ENCODE data around the gene IFT122.

IFT122 gene

DNA sequence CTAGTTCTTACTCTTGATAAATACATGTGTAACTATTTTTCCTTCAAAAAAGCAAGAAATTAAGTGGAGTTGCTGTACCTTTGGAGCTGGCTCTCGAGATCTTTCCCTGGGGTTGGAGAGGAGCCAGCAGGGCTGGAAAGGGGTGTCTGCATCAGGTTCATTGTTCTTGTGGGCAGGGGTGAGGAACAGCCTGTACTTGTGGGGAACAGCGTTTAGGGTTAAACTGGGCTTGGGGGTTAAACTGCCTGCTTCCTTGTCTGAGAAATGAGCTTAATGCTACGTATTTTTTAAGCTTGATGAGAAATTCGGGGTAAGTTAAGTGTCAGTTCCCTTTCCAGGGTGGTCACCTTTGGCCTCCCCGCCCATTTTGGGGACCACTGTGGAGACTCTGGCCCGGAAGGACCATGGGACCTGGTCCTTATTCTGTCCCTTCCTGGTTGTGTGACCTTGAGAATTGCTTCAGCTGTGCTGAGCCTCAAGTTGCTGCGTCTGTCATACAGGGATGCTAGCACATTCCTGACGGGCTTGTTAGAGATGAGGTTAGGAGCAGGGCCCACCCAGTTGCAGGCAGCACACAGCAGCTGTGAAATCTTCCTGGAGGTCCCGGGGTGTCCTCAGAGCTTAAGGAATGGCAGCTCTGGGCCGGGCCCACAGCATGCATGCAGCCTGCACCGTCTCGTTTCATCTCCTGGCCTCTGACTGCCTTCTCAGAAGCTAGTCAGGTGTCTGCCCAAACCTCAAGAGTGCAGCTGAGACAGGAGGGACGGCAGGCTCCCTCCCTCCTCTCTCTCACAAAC, 114.5 kb downstream of the IFT122 start:
- no peak overlapping the region for H4K12ac ChIP-seq (ENCODE audit: low read depth, low read length)
- H3K23ac ChIP-seq (ENCODE audit: low read length), result no peak overlapping the region
- WGBS (ENCODE audit: extremely low coverage, insufficient coverage, insufficient read length), result no CpG with 5 or more reads among the region's 13 CpGs
- no peaks in the 10 kb centered on the region for H3K79me2 ChIP-seq (ENCODE audit: control insufficient read depth, insufficient read depth, low read length, poor library complexity)
- H2BK12ac ChIP-seq (ENCODE audit: low read length), result no peak overlapping the region
- H3K14ac ChIP-seq (ENCODE audit: low read length), result no peak overlapping the region
- no peak overlapping the region for H4K8ac ChIP-seq (ENCODE audit: low read depth, low read length)
- H2AK5ac ChIP-seq (ENCODE audit: low read length), result no peak overlapping the region
- no peaks in the 10 kb centered on the region for H3K27me3 ChIP-seq (ENCODE audit: insufficient read depth, low read length)
- H3K4me2 ChIP-seq (ENCODE audit: low read length), result no peak overlapping the region
- H2AFZ ChIP-seq (ENCODE audit: insufficient read depth, low read length, poor library complexity), result no peak overlapping the region
- H3K27ac ChIP-seq (ENCODE audit: low read depth, low read length), result no peak overlapping the region
- H3K79me1 ChIP-seq (ENCODE audit: low read length), result peaks cover 3% of the 10 kb centered on the region
- H3K9me3 ChIP-seq (ENCODE audit: insufficient read depth, low read depth, low read length), result no peaks in the 10 kb centered on the region
- H2BK5ac ChIP-seq (ENCODE audit: low read depth, low read length, poor library complexity), result no peak overlapping the region
- H3K4ac ChIP-seq (ENCODE audit: low read depth, low read length), result no peak overlapping the region
- no peak overlapping the region for H3K4me3 ChIP-seq (ENCODE audit: low read depth, low read length)
- no peak for DNase-seq
- no peak overlapping the region for H2BK120ac ChIP-seq (ENCODE audit: insufficient read depth, low read length, poor library complexity)
- no peak overlapping the region for H4K91ac ChIP-seq (ENCODE audit: low read depth, low read length)
- H3K9ac ChIP-seq (ENCODE audit: low read length), result no peak overlapping the region
- H3K4me1 ChIP-seq (ENCODE audit: control insufficient read depth in 1 of 2, insufficient read depth in 2 of 2, low read length in 2 of 2), result peaks cover 6 to 13% of the 10 kb centered on the region in 2 experiments
- H3K18ac ChIP-seq (ENCODE audit: low read length), result no peak overlapping the region
- peaks cover 47 to 48% of the 10 kb centered on the region in 2 experiments for H3K36me3 ChIP-seq (ENCODE audit: control insufficient read depth in 1 of 2, insufficient read depth in 2 of 2, low read length in 2 of 2)

DNA sequence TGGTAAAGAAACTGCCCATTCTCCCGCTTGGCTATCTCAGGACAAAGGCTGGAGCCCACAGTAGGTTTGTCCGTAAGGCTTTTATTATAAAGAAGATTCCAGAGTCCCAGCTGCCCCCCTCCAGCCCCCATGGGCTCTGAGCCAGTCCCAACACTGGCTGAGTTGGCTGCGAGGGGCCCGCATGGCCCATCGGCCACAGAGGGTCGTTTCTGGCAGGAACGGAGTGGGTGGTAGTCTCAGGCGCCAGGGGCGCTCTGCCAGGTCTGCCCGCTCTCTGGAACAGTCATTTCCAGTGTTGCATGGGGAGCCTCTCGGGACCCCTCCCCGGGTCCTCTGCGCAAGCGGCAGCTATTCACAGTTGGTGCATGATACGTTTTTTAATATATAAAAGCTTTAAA, 115.1 kb downstream of the IFT122 start:
- no peak overlapping the region for H4K8ac ChIP-seq (ENCODE audit: low read depth, low read length)
- H3K4me3 ChIP-seq (ENCODE audit: low read depth, low read length), result no peak overlapping the region
- DNase-seq, result no peak
- no peak overlapping the region for H3K4ac ChIP-seq (ENCODE audit: low read depth, low read length)
- no peak overlapping the region for H3K27ac ChIP-seq (ENCODE audit: low read depth, low read length)
- no peak overlapping the region for H3K9ac ChIP-seq (ENCODE audit: low read length)
- H3K18ac ChIP-seq (ENCODE audit: low read length), result no peak overlapping the region
- no CpG with 5 or more reads among the region's 15 CpGs for WGBS (ENCODE audit: extremely low coverage, insufficient coverage, insufficient read length)
- no peak overlapping the region for H3K23ac ChIP-seq (ENCODE audit: low read length)
- no peak overlapping the region for H2BK12ac ChIP-seq (ENCODE audit: low read length)
- H3K4me2 ChIP-seq (ENCODE audit: low read length), result no peak overlapping the region
- H3K36me3 ChIP-seq (ENCODE audit: control insufficient read depth in 1 of 2, insufficient read depth in 2 of 2, low read length in 2 of 2), result peaks cover 53 to 54% of the 10 kb centered on the region in 2 experiments
- no peaks in the 10 kb centered on the region for H3K79me1 ChIP-seq (ENCODE audit: low read length)
- H3K27me3 ChIP-seq (ENCODE audit: insufficient read depth, low read length), result no peaks in the 10 kb centered on the region
- H2BK120ac ChIP-seq (ENCODE audit: insufficient read depth, low read length, poor library complexity), result no peak overlapping the region
- no peak overlapping the region for H2BK5ac ChIP-seq (ENCODE audit: low read depth, low read length, poor library complexity)
- H3K79me2 ChIP-seq (ENCODE audit: control insufficient read depth, insufficient read depth, low read length, poor library complexity), result no peaks in the 10 kb centered on the region
- peaks cover 3 to 9% of the 10 kb centered on the region in 2 experiments for H3K4me1 ChIP-seq (ENCODE audit: control insufficient read depth in 1 of 2, insufficient read depth in 2 of 2, low read length in 2 of 2)
- H2AK5ac ChIP-seq (ENCODE audit: low read length), result no peak overlapping the region
- H3K9me3 ChIP-seq (ENCODE audit: insufficient read depth, low read depth, low read length), result no peaks in the 10 kb centered on the region
- no peak overlapping the region for H4K91ac ChIP-seq (ENCODE audit: low read depth, low read length)
- H3K14ac ChIP-seq (ENCODE audit: low read length), result no peak overlapping the region
- H4K12ac ChIP-seq (ENCODE audit: low read depth, low read length), result no peak overlapping the region
- H2AFZ ChIP-seq (ENCODE audit: insufficient read depth, low read length, poor library complexity), result no peak overlapping the region

DNA sequence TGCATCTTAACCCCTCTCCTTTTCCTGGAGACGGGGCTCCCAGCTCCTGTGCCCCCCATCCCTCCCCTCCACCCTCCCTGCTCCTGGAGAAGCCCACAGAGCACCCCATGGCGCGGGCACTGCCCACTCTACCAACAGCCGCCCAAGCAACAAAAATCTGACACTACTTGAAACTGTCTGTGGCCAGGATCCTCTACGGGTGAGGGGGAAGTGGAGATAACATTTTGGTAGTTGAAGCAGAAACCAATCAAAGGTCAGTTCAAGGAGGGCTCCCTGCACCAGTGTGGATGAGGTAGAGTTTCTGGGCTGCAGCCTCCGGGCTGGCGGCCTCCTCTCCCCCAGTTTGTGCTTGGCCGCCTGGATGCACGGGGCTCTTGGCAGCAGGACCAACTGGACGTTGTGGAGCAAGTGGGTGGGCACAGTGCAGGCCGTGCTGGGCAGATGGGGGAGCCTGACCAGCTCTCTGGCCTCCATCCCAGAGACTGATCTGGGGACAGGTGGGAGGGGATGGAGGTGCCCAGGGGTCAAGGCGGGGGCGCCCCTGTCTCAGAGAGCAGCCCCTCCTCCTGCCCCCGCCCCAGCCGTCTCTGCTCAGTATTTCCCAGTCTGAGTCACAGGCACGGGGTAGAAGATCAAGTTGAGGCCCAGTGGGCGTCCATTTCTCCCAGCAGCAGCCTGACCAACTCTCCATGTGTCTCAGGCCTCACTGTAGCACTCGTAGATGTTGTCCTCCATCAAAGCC, 115.8 kb downstream of the IFT122 start:
- Histone ChIP-seq H2BK12ac (ENCODE audit: low read length) (no peak overlapping the region), H3K4me2 (ENCODE audit: low read length) (no peak overlapping the region), H3K79me2 (ENCODE audit: control insufficient read depth, insufficient read depth, low read length, poor library complexity) (no peaks in the 10 kb centered on the region), H2AFZ (ENCODE audit: insufficient read depth, low read length, poor library complexity) (no peak overlapping the region), H3K27me3 (ENCODE audit: insufficient read depth, low read length) (no peaks in the 10 kb centered on the region), H2BK120ac (ENCODE audit: insufficient read depth, low read length, poor library complexity) (no peak overlapping the region), H3K79me1 (ENCODE audit: low read length) (no peaks in the 10 kb centered on the region), H2BK5ac (ENCODE audit: low read depth, low read length, poor library complexity) (no peak overlapping the region), H3K4me1 (ENCODE audit: control insufficient read depth in 1 of 2, insufficient read depth in 2 of 2, low read length in 2 of 2) (peaks cover 3 to 12% of the 10 kb centered on the region in 2 experiments), H3K4me3 (ENCODE audit: low read depth, low read length) (no peak overlapping the region), H3K9me3 (ENCODE audit: insufficient read depth, low read depth, low read length) (no peaks in the 10 kb centered on the region), H3K27ac (ENCODE audit: low read depth, low read length) (no peak overlapping the region), H3K14ac (ENCODE audit: low read length) (no peak overlapping the region), H4K91ac (ENCODE audit: low read depth, low read length) (no peak overlapping the region), H3K18ac (ENCODE audit: low read length) (no peak overlapping the region), H3K4ac (ENCODE audit: low read depth, low read length) (no peak overlapping the region), H3K36me3 (ENCODE audit: control insufficient read depth in 1 of 2, insufficient read depth in 2 of 2, low read length in 2 of 2) (peaks cover 56 to 57% of the 10 kb centered on the region in 2 experiments), H2AK5ac (ENCODE audit: low read length) (no peak overlapping the region), H4K8ac (ENCODE audit: low read depth, low read length) (no peak overlapping the region), H4K12ac (ENCODE audit: low read depth, low read length) (no peak overlapping the region), H3K9ac (ENCODE audit: low read length) (no peak overlapping the region), H3K23ac (ENCODE audit: low read length) (no peak overlapping the region)
- WGBS (ENCODE audit: extremely low coverage, insufficient coverage, insufficient read length), result no CpG with 5 or more reads among the region's 18 CpGs
- no peak for DNase-seq

DNA sequence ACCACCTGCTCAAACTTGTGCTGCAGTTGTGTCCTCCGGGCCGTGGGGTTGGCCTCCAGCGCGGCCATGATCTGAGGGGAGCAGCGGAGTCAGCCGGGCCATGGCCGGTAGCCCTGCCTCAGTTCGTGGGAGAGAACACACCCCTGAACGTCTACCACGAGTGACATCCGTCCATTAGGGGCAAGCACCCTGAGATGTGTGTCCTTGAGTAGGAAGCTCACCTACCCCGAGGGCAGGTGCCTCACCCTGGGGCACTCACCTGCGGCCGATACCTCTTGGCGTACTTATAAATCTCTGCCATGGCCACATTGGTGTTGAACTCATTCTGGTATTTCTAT, 116.3 kb downstream of the IFT122 start:
- Histone ChIP-seq H3K27me3 (ENCODE audit: insufficient read depth, low read length) (no peaks in the 10 kb centered on the region), H3K9me3 (ENCODE audit: insufficient read depth, low read depth, low read length) (no peaks in the 10 kb centered on the region), H3K36me3 (ENCODE audit: control insufficient read depth in 1 of 2, insufficient read depth in 2 of 2, low read length in 2 of 2) (peaks cover 60 to 61% of the 10 kb centered on the region in 2 experiments), H2BK120ac (ENCODE audit: insufficient read depth, low read length, poor library complexity) (no peak overlapping the region), H3K79me2 (ENCODE audit: control insufficient read depth, insufficient read depth, low read length, poor library complexity) (no peaks in the 10 kb centered on the region), H3K79me1 (ENCODE audit: low read length) (peaks cover under 1% of the 10 kb centered on the region), H3K18ac (ENCODE audit: low read length) (no peak overlapping the region), H3K4me2 (ENCODE audit: low read length) (no peak overlapping the region), H4K8ac (ENCODE audit: low read depth, low read length) (no peak overlapping the region), H2BK5ac (ENCODE audit: low read depth, low read length, poor library complexity) (no peak overlapping the region), H4K12ac (ENCODE audit: low read depth, low read length) (no peak overlapping the region), H2AK5ac (ENCODE audit: low read length) (no peak overlapping the region), H3K4me3 (ENCODE audit: low read depth, low read length) (no peak overlapping the region), H3K23ac (ENCODE audit: low read length) (no peak overlapping the region), H3K4me1 (ENCODE audit: control insufficient read depth in 1 of 2, insufficient read depth in 2 of 2, low read length in 2 of 2) (peaks cover 3 to 15% of the 10 kb centered on the region in 2 experiments), H3K9ac (ENCODE audit: low read length) (no peak overlapping the region), H3K4ac (ENCODE audit: low read depth, low read length) (no peak overlapping the region), H2AFZ (ENCODE audit: insufficient read depth, low read length, poor library complexity) (no peak overlapping the region), H2BK12ac (ENCODE audit: low read length) (no peak overlapping the region), H3K27ac (ENCODE audit: low read depth, low read length) (no peak overlapping the region), H4K91ac (ENCODE audit: low read depth, low read length) (no peak overlapping the region), H3K14ac (ENCODE audit: low read length) (no peak overlapping the region)
- DNase-seq, result no peak
- WGBS (ENCODE audit: extremely low coverage, insufficient coverage, insufficient read length), result no CpG with 5 or more reads among the region's 15 CpGs

Data from trophoblast cell (in vitro differentiated cells and primary cell).